NCI-H187 treated with DMSO at 0.1 percent for 48 hours (cell line): ENCODE measurements around the gene DENND2A.
"Not testable (repeated sequence)": the region's sequence is repeated elsewhere in the genome, so short reads cannot be mapped to it uniquely, and the experiment has no call there.

Experiments
- DNase-seq: peaks from one replicate; lab custom pipeline; 2025; lab: John Stamatoyannopoulos, UW

DENND2A gene

DNA sequence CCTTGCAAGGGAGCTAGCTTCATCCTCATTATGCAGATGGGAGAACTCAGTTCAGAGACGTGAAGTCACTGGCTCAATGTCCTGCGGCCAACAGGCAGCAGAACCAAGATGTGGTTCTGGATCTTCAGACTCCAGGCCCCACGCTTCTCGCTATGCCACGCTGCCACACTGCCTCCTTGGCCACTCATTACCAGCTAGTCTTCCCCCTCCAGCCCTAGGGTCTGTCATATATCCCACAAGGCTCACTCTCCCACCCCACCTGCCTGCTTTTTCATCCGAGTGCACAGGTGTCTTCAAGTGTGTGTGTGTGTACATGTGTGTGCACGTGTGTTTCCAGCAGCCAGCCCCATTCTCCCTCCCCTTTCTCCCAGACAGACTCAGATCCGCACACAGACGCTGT is 53.4 kb downstream of the DENND2A start:
- DNase-seq = no peak

DNA sequence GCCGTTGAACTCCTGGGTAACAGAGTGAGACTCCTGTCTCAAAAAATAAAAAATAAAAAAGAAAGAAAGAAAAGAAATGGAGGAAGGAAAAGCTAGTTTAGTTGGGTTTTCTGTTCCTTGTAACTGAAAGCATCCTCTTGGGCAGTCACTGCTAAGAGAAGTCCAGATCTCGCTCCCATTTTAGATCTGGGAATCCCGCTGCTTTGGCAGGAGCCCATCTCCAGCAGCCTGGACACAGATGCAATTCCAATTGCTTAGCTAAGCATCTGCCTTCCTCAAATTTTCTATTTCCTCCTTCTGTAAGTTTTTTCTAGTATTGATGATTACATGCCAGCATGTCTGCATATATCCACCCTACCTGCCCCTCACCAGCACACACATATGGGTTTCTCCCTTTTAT is 54.1 kb downstream of the DENND2A start:
- DNase-seq = no peak

DNA sequence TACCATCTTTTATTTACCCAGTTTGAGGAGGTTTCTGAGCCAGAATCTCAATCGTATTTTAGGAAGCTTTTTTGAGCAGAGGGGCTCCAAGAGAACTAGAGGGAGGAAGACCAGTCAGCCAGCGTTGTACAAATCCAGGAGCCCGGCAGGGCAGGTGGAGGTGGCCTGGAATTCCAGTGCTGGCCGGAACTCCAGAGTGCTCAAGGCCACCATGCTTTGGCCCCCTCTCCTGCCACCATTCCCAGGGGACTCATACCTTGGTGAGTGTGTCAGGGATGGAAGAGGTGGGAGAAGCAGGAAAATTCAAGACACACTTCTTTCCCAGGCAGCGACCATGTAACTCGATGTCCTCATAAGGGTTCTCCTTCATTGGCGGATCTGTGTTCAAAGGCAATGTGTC is 55.3 kb downstream of the DENND2A start:
- no peak for DNase-seq

DNA sequence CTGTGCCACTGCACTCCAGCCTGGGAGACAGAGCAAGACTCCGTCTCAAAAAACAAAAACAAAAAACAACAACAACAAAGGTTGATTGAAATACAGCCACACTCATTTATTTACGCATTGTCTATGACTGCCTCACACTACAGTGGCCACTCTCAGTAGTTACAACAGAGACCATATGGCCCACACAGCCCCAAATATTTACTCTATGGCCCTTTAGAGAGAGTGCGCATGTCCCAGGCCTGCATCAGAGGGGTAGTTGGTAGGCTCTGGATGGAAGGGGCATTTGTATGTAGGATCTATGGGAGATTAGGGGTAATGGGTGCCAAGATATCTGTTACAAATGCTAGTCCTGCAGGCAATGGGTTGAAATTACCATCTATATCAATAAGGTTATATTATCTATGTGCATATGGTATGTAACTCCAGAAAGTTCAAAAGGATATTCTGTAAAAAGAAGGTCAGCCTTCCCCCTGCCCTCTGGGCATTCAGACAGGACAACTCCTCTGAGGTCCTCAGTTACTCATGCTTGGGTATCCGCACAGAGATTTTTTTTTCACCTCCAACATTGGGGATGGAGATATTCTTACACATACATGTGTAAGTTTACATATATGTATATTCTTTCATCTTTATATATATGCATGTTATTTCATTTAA is 56.3 kb downstream of the DENND2A start:
- no peak for DNase-seq

DNA sequence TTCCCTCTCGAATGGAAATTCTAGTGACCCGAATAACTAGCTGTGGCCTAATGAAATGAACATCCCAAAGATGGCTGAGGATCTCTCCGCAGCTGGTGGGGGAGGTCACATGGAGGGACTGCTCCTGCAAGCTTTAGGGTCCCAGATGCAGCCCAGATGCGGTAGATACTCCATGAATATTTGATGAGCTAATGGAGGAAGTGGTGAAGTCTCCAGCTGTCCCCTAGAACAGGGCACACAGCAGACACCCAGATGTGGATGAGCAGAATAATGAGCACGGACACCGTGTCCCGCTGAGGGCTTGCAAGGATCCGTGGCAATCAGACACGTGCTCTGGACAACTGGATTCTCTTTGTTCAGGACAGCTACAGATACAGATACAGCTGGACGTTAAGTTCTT is 59.2 kb downstream of the DENND2A start:
- no peak for DNase-seq

DNA sequence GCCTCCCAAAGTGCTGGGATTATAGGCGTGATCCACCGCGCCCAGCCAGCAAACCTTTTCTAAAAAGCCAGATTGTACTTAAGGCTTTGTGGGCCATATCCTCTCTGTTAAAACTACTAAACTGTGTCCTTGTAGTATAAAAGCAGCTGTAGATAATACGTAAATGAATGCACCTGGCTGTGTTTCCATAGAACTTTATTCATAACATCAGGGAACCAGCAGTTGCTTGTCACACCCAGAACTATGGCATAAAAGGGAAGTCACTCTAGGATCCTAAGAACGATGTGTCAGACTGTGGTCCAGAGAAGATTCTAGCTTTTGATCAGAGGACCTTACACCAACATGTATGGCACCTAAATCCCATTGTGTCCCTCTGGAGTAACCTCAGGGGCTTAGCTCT is 63.0 kb downstream of the DENND2A start:
- no peak for DNase-seq

DNA sequence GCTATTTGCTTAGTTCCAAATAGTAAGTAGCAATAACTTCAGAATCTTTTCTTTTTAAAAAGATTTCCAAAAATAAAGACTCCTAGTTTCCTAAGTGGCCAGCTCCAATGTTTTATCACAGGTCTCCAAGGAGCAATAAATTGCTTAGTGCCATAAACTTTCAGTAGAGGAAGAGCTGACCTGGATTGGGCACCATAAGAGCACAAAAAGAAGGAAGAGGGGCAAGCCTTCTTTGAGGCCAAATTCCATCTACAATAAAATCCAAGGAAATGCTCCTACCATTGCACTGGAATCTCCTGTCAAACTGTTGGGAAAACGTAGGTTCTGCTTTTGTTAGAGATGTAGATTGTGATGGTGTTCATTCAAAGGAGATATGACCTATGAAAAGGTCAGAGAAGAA is 64.0 kb downstream of the DENND2A start:
- DNase-seq = no peak

DNA sequence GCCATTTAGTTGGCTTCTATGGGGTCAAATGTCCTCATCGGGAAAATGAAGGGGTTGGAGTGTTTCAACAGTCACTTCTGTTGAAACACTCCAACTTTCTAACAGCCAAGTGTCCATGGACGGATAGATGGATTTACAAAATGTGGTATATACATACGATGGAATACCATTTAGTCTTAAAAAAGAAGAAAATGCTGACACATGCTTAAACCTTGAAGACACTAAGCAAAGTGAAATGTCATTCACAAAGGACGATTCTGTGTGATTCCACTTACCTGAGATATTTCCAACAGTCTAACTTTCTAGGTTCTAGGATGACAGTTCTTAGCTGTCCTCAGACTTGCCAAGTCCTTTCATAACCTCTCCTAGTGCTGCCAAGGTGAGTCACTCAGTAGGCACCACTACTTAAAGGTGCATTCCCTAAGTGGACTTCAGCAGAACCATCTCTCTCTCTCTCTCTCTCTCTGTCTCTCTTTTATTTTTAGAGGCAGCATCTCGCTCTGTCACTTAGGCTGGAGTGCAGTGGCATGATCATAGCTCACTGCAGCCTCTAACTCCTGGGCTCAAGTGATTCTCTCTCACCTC is 69.0 kb downstream of the DENND2A start:
- DNase-seq = no peak

DNA sequence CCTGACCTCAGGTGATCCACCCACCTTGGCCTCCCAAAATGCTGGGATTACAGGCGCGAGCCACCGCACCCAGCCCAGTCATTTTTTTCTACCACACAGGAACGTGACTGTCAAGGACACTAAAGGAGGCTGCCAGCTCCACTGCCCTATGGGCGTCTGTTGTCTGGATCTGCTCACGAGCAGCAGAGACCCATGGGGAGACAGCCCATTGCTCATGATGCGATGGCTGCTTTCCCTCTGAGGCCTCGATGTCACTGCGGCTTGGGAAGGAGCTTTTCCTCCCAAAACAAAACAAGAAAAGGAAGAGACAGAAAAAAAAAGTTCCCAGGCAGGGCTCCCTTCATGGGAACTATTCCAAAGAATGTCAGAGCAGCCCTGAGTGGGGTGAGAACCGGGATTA is 70.5 kb downstream of the DENND2A start:
- DNase-seq = no peak

DNA sequence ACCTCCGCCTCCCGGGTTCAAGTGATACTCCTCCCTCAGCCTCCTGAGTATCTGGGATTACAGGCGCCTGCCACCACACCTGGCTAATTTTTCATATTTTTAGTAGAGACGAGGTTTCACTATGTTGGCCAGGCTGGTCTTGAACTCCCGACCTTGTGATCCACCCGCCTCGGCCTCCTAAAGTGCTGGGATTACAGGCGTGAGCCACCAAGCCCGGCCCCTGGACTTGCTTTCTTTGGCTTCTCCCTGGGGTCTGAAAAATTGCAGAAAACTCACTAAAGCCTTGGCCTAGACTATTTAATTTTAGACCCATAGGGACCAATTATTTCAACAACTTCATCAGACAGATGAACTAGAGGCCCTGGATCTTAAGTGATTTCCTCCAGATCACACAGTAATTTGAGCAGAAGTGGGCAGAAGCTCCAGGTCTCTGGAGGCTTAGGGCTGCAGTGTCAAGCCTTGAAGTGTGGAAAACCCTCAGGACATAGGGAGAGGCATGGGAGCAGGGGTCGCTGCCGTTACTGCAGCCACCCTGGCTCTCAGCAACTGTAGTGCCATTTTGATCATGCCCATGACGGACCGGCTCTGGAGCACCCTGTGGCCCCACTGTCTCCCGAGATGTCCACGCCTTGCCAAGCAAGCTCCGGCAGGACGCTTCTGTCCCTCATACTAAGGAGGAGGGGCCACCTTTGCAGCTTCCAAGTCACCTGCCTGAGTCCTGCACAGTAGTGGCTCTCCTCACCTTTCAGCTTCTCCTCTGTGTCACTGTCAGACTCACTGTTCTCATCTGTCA is 72.4 kb downstream of the DENND2A start:
- DNase-seq = no peak

DNA sequence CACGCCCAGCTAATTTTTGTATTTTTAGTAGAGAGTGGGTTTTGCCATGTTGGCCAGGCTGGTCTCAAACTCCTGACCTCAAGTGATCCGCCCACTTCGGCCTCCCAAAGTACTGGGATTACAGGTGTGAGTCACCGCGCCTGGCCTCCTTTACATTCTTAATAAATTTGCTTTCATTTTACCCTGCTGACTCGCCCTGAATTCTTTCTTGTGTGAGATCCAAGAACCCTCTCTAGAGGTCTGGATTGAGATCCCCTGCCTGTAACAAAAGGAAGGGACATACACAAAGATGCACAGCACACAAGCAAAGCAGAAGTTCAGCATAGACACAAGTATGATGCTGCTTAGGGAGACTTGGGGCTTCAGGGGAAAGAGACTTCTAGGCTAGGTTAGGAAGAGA is 74.4 kb downstream of the DENND2A start:
- not testable (repeated sequence) for DNase-seq

DNA sequence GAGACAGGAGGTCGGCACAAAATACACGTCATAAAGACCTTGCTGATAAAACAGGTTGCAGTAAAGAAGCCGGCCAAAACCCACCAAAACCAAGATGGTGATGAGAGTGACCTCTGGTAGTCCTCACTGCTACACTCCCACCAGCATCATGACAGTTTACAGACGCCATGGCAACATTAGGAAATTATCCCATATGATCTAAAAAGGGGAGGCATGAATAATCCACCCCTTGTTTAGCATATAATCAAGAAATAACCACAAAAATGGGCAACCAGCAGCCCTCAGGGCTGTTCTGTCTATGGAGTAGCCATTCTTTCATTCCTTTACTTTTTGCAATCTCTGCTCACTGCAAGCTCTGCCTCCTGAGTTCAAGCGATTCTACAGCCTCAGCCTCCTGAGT is 74.9 kb downstream of the DENND2A start:
- not testable (repeated sequence) for DNase-seq

DNA sequence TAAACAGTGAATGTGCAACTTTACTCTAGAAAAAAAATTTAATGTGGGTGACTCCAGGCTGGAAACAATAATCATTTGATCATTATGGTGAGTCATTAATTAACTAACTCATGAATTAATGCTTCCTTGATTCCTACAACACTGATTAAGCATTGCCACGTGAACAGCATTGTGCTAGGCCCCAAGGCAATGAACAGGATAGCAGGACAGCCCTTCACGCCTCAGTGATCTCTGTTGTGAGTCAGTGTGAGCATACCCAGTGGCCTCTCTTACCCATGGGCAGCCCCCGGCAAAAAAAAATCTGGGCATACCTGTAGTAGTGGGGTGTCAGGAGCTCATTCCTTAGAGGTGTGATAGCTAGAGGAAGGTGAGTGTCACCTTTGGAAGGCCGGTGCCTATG is 76.0 kb downstream of the DENND2A start:
- DNase-seq = no peak

DNA sequence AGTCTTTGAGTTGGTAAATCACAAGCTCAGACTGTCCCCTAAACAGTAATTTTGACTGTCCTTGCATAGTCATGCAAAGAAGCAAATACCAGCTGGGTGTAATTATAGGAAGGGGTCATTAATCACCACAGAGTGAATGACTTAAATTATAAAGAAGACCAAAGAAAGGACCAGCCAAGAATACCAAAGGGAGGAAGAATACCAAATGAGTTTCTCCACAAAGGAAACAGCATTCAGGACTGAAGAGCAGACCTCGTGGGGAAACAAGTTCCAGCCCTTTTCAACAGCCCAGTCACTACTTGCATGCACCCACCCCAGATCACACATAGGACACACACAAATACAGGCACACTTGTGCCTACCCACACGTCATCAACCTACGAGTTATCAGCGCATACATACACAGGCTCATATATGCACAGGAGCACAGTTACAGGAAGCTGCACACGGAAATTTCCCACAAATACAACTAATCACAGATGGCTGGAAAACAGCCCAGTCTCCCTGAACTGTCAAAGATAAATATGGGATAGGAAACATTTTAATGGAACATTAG is 77.6 kb downstream of the DENND2A start:
- no peak for DNase-seq

DNA sequence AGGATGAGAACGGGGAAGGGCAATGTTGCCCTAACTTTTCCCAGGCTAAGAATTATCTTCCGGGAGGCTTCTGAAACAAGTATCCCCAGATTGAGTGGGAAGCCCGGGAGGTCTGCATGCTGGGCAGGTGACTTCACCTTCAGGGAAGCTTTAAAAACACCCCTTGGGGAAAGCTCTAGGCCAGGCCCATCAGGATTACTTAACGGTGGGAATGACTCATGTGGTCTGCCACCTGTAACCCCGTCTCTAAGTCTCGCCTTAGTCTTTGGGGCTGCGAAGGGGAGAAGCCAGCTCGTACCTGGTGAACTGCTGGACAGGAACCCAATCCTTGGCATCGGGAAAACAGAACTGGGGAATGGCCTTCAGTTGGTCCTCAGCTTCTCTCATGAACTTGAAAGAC is 81.2 kb downstream of the DENND2A start:
- DNase-seq = no peak

DNA sequence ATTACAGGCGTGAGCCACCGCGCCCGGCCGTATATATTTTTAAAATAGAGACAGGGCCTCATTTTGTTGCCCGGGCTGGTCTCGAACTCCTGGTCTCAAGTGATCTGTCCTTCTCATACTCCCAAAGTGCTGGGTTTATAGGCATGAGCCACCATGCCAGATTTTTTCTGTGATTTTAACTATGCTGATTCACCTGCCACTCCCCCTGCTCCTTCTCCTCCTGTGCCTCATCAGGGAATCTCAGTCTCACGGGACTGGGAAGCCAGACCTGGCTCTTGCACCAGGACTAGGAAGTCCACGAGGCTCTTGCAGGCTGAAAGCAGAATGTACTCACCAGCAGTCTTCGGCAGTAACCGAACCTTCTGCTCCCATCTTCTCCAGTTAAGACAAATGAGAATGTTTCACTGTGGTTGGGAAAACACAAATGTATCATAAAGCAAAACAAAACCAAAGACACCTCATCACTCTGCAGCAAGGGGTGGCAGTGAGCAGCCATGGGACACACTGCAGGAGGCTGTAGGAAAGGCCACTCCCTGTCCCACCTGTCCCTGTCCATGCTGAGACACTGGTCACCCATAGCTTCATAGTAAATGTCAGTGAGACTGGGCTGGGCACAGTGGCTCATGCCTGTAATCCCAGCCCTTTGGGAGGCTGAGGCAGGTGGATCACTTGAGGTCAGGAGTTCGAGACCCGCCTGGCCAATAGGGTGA is 82.6 kb downstream of the DENND2A start:
- DNase-seq = no peak

DNA sequence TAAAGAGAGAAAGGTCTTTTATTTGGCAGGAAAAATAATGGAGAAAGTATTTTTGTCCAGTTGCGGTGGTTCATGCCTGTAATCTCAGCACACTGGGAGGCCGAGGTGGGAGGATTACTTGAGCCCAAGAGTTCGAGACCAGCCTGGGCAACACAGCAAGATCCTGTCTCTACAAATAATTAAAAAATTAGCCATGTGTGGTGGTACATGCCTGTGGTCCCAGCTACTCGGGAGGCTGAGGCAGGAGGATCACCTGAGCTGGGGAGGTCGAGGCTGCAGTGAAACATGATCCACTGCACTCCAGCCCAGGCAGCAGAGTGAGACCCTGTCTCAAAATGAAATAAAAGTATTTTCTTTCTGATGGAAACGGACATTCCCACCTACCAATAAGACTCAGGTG is 83.5 kb downstream of the DENND2A start:
- DNase-seq = no peak

DNA sequence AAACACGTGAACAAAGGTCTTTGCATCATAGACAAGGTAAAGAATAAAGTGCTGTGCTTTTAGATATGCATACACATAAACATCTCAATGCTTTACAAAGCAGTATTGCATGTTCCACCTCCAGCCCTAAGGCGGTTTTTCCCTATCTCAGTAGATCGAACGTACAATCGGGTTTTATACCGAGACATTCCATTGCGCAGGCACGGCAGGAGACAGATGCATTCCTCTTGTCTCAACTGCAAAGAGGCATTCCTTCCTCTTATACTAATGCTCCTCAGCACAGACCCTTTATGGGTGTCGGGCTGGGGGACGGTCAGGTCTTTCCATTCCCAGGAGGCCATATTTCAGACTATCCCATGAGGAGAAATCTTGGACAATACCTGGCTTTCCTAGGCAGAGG is 87.4 kb downstream of the DENND2A start:
- not testable (repeated sequence) for DNase-seq

DNA sequence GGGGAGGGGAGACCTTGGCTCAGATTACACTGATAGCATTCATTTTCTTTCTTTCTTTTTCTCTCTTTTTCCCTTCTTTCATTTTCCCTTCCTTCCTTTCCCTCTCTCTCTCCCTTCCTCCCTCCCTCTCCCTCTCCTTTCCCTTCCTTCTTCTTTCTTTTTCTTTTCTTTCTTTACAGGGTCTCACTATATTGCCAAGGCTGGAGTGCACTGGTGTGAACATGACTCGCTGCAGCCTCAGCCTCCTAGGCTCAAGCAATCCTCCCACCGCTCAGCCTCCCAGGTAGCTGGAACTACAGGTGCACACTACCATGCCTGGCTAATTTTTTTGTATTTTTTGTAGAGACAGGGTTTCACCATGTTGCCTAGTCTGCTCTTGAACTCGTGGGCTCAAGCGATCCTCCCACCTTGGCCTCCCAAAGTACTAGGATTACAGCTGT is 88.4 kb downstream of the DENND2A start:
- DNase-seq = no peak

DNA sequence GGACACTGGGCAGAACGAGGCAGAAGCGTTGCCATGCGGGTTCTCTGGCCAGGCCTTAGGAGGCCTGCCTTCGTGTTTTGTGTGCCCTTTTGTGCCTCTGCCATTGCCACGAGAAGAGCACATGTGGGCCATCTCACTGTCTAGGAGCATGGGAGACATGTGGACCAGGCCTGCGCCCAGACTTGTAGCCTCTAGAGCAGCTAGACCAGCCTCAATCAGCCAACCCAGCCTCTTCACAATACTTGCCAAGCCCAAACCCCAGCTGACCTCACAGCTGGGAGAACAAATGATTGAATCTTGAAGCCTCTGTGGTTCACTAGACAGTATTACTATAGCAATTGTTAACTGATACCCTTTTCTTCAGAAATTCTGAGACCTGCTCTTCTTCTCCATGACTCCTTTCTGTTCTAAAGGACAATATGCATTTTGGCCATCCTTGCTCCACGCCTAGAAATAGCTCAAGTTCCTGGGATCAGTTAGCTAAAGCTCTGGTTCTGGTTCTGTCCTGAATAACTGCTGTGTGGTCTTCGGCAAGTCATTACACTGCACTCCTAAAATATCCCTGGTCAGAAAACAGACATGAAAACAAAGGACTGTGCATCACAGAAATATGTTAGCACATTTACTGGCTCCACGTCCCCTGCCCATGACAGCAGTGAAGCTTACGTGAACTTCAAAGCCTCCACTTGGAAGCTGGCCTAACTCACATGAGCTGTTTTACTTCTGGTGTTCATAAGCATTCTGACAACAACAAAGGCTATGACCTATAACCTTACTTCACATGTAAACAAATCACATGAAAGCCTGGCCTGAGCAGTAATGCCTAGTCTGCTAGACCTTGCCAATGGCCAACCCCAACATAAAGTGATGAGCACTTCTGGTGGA is 89.0 kb downstream of the DENND2A start:
- no peak for DNase-seq

DNA sequence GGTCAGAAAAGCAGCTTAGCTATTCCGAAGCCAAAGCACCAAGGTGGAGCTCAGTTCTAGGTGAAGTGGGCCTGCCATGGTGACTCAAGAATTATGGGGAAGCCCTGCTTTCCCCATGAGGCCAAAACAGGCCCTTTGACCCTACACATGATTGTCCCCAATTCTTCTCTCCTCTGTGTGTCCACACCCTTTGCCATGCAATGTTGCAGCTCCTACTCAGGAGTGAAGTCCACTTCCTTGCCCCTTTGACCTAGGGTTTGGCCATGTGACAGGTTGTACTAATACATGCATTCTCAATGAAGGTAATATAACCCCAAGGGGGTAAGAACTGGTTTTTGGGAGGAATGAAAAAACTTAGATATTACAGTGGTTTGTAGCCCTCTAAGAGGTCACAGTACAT is 93.7 kb downstream of the DENND2A start:
- no peak for DNase-seq
